HG02938 (cell line): ENCODE data around the gene GPX1.
"Not testable (repeated sequence)": the region's sequence is repeated elsewhere in the genome, so short reads cannot be mapped to it uniquely, and the experiment has no call there.

Experiments
- ATAC-seq: cut with Tn5 transposase; IDR thresholded peaks from one replicate; pipeline ENCODE4 v1.9.1; 2021; ENCODE audit warnings: mild to moderate bottlenecking, moderate library complexity; ENCODE audit not compliant: unreplicated experiment

The GPX1 gene

GRCh38 chr3:49358217-49358883 lies at the start of gene GPX1:
Gene GPX1, minus strand, starts transcription at chr3:49358353. Its CDS starts 75 bp downstream, at chr3:49358278.
- ATAC-seq = peak; percentile 82

GRCh38 chr3:49406571-49407565 lies 48.7 kb upstream of the GPX1 start:
- ATAC-seq = no peak

- ATAC-seq = not testable (repeated sequence)
Observed at GRCh38 chr3:49405570-49405969, 47.4 kb upstream of the GPX1 start.

- ATAC-seq = no peak
Observed at GRCh38 chr3:49403891-49404290, 45.7 kb upstream of the GPX1 start.

- ATAC-seq = no peak
Observed at GRCh38 chr3:49401766-49402165, 43.6 kb upstream of the GPX1 start.

- no peak for ATAC-seq
Observed at GRCh38 chr3:49399461-49399860, 41.3 kb upstream of the GPX1 start.

- ATAC-seq = no peak
Observed at GRCh38 chr3:49397470-49397869, 39.3 kb upstream of the GPX1 start.

GRCh38 chr3:49391310-49391709 lies 33.2 kb upstream of the GPX1 start:
- ATAC-seq = not testable (repeated sequence)

- ATAC-seq = no peak
Observed at GRCh38 chr3:49389297-49389696, 31.1 kb upstream of the GPX1 start.

GRCh38 chr3:49388289-49388820 lies 30.2 kb upstream of the GPX1 start:
- no peak for ATAC-seq

- ATAC-seq = no peak
Observed at GRCh38 chr3:49387721-49388120, 29.6 kb upstream of the GPX1 start.

GRCh38 chr3:49386056-49386756 lies 28.1 kb upstream of the GPX1 start:
- no peak for ATAC-seq

GRCh38 chr3:49385617-49386016 lies 27.5 kb upstream of the GPX1 start:
- ATAC-seq = no peak

- no peak for ATAC-seq
Observed at GRCh38 chr3:49383387-49383786, 25.2 kb upstream of the GPX1 start.

- ATAC-seq = no peak
Observed at GRCh38 chr3:49378249-49378895, 20.2 kb upstream of the GPX1 start.

GRCh38 chr3:49377483-49377882 lies 19.3 kb upstream of the GPX1 start:
- ATAC-seq = no peak

GRCh38 chr3:49371946-49372345 lies 13.8 kb upstream of the GPX1 start:
- ATAC-seq = no peak

- ATAC-seq = no peak
Observed at GRCh38 chr3:49370585-49371290, 12.6 kb upstream of the GPX1 start.

GRCh38 chr3:49362561-49362960 lies 4.4 kb upstream of the GPX1 start:
- no peak for ATAC-seq

GRCh38 chr3:49359623-49360022 lies 1.5 kb upstream of the GPX1 start:
- no peak for ATAC-seq
